H9 (cell line): ENCODE data around the gene GET4. TPM values are rescaled to one million over a fixed set of nuclear protein-coding genes. Genes with fewer than 3 reads are reported as not detected.

Experiments
- DNase-seq: peaks from one replicate; pipeline ENCODE4 v3.0.0-alpha.2; 2017
- H2AFZ ChIP-seq: one replicate; pipeline ENCODE4 v1.6.1; 2013; ENCODE audit warnings: mild to moderate bottlenecking, low read length, control low read depth, moderate library complexity
- H2AK5ac ChIP-seq: 2 replicates; pipeline ENCODE4 v1.6.1; 2013; ENCODE audit warnings: low read length, control low read depth, mixed read lengths; ENCODE audit not compliant: insufficient read length
- H2BK120ac ChIP-seq: one replicate; pipeline ENCODE4 v1.6.1; 2013; ENCODE audit warnings: low read depth, mild to moderate bottlenecking, low read length, control low read depth, inconsistent platforms; ENCODE audit not compliant: poor library complexity, severe bottlenecking
- H2BK12ac ChIP-seq: 2 replicates; pipeline ENCODE4 v1.6.1; 2013; ENCODE audit warnings: low read length, control low read depth, mixed read lengths, low read depth; ENCODE audit not compliant: insufficient read length
- H2BK15ac ChIP-seq: 2 replicates; pipeline ENCODE4 v1.6.1; 2013; ENCODE audit warnings: low read depth, low read length, control low read depth
- H2BK20ac ChIP-seq: one replicate; pipeline ENCODE4 v1.6.1; 2013; ENCODE audit warnings: low read depth, mild to moderate bottlenecking, low read length, control low read depth, inconsistent platforms; ENCODE audit not compliant: poor library complexity, severe bottlenecking
- H2BK5ac ChIP-seq: 2 replicates; pipeline ENCODE4 v1.6.1; 2013; ENCODE audit warnings: low read length, control low read depth, mixed read lengths; ENCODE audit not compliant: insufficient read length
- H3K14ac ChIP-seq: 2 replicates; pipeline ENCODE4 v1.6.1; 2013; ENCODE audit warnings: low read length, control low read depth; ENCODE audit not compliant: insufficient read depth
- H3K18ac ChIP-seq: 2 replicates; pipeline ENCODE4 v1.6.1; 2013; ENCODE audit warnings: low read depth, mild to moderate bottlenecking, mixed read lengths, low read length, control low read depth; ENCODE audit not compliant: insufficient read length
- H3K23ac ChIP-seq: 2 replicates; pipeline ENCODE4 v1.6.1; 2013; ENCODE audit warnings: low read length, control low read depth, mixed read lengths, low read depth; ENCODE audit not compliant: insufficient read length
- H3K23me2 ChIP-seq: 2 replicates; pipeline ENCODE4 v1.6.1; 2013; ENCODE audit warnings: low read depth, mild to moderate bottlenecking, mixed read lengths, low read length, control low read depth; ENCODE audit not compliant: insufficient read length, poor library complexity, severe bottlenecking
- H3K27ac ChIP-seq: 2 replicates; pipeline ENCODE4 v1.5.1; 2013; ENCODE audit warnings: low read length, control low read depth, mixed read lengths, low read depth; ENCODE audit not compliant: insufficient read length
- H3K27me3 ChIP-seq: 2 replicates; pipeline ENCODE4 v1.6.1; 2013; ENCODE audit warnings: low read length, control low read depth, inconsistent platforms; ENCODE audit not compliant: insufficient read depth
- H3K4ac ChIP-seq: 2 replicates; pipeline ENCODE4 v1.6.1; 2013; ENCODE audit warnings: low read depth, mild to moderate bottlenecking, control low read depth, inconsistent platforms, low read length, moderate library complexity
- H3K4me1 ChIP-seq: 2 replicates; pipeline ENCODE4 v1.6.1; 2013; ENCODE audit warnings: low read length, control low read depth, inconsistent platforms; ENCODE audit not compliant: insufficient read depth
- H3K4me2 ChIP-seq: 2 replicates; pipeline ENCODE4 v1.6.1; 2013; ENCODE audit warnings: low read length, control low read depth, mixed read lengths; ENCODE audit not compliant: insufficient read length, insufficient read depth
- H3K56ac ChIP-seq: 2 replicates; pipeline ENCODE4 v1.6.1; 2013; ENCODE audit warnings: low read depth, mild to moderate bottlenecking, mixed read lengths, low read length, control low read depth; ENCODE audit not compliant: insufficient read length
- H3K79me1 ChIP-seq: 2 replicates; pipeline ENCODE4 v1.6.1; 2013; ENCODE audit warnings: low read depth, mild to moderate bottlenecking, moderate library complexity, low read length, control low read depth, inconsistent platforms; ENCODE audit not compliant: insufficient read depth, poor library complexity, severe bottlenecking
- H3K79me2 ChIP-seq: 2 replicates; pipeline ENCODE4 v1.6.1; 2013; ENCODE audit warnings: low read length, control low read depth, inconsistent platforms; ENCODE audit not compliant: insufficient read depth
- H3K9ac ChIP-seq: 2 replicates; pipeline ENCODE4 v1.6.1; 2013; ENCODE audit warnings: low read length, control low read depth, mixed read lengths; ENCODE audit not compliant: insufficient read length; ENCODE audit errors: extremely low read depth
- H3K9me3 ChIP-seq: one replicate; pipeline ENCODE4 v1.6.1; 2013; ENCODE audit warnings: low read depth, low read length, inconsistent platforms; ENCODE audit not compliant: control insufficient read depth
- H3T11ph ChIP-seq: one replicate; pipeline ENCODE4 v1.6.1; 2013; ENCODE audit warnings: mild to moderate bottlenecking, low read length, control low read depth, inconsistent platforms
- H4K20me1 ChIP-seq: one replicate; pipeline ENCODE4 v1.6.1; 2013; ENCODE audit not compliant: control insufficient read depth, insufficient read length, insufficient read depth
- H4K5ac ChIP-seq: 2 replicates; pipeline ENCODE4 v1.6.1; 2013; ENCODE audit warnings: low read depth, mild to moderate bottlenecking, mixed read lengths, low read length, control low read depth; ENCODE audit not compliant: insufficient read length
- H4K8ac ChIP-seq: replicated peaks from 2 replicates; pipeline ENCODE4 v1.6.1; 2013; ENCODE audit warnings: low read length, control low read depth, mixed read lengths, low read depth; ENCODE audit not compliant: insufficient read length
- H4K91ac ChIP-seq: 2 replicates; pipeline ENCODE4 v1.6.1; 2013; ENCODE audit warnings: low read depth, mild to moderate bottlenecking, moderate library complexity, mixed read lengths, low read length, control low read depth; ENCODE audit not compliant: insufficient read length
- H3K27ac Mint-ChIP-seq, 3 experiments: 2 replicates in 2 of 3; 3 replicates in 1 of 3; pipeline ENCODE4 v1.8.0; 2020 to 2021; ENCODE audit warnings: mixed read lengths in 3 of 3, mild to moderate bottlenecking in 1 of 3, moderate library complexity in 1 of 3
- H3K27me3 Mint-ChIP-seq: 2 replicates; pipeline ENCODE4 v1.8.0; 2021; ENCODE audit warnings: low read depth, mild to moderate bottlenecking, moderate library complexity, mixed read lengths
- H3K36me3 Mint-ChIP-seq, 3 experiments: 2 replicates in 2 of 3; 3 replicates in 1 of 3; pipeline ENCODE4 v1.8.0; 2020 to 2021; ENCODE audit warnings: low read depth in 3 of 3, mixed read lengths in 3 of 3; ENCODE audit not compliant: insufficient read depth in 1 of 3
- H3K4me1 Mint-ChIP-seq, 2 experiments: 2 replicates each; pipeline ENCODE4 v1.8.0; 2020; ENCODE audit warnings: mixed read lengths in 2 of 2
- H3K4me3 Mint-ChIP-seq, 2 experiments: 2 replicates in 1 of 2; 3 replicates in 1 of 2; pipeline ENCODE4 v1.8.0; 2020 to 2021; ENCODE audit warnings: mild to moderate bottlenecking in 2 of 2, mixed read lengths in 2 of 2, moderate library complexity in 1 of 2
- H3K9me3 Mint-ChIP-seq, 2 experiments: 2 replicates in 1 of 2; 3 replicates in 1 of 2; pipeline ENCODE4 v1.8.0; 2020; ENCODE audit warnings: mild to moderate bottlenecking in 2 of 2, mixed read lengths in 2 of 2, moderate library complexity in 1 of 2
- CTCF ChIP-seq: fragments of 200-600 bp; sonication (generic); conservative IDR thresholded peaks from 3 replicates; pipeline ENCODE4 v1.8.0; 2021; ENCODE audit warnings: antibody characterized with exemption, mild to moderate bottlenecking
- WGBS: extraction: QIAGEN DNeasy Blood & Tissue Kit; methylation state at CpG from one replicate; pipeline ENCODE4 v1.1.7; 2013; ENCODE audit warnings: missing lambda C conversion rate, low lambda C conversion rate, mixed read lengths; ENCODE audit not compliant: insufficient read length; ENCODE audit errors: extremely low coverage; 5-methylcytosine and 5-hydroxymethylcytosine counted together
- total RNA-seq: library from RNA; stranded (reverse); gene quantifications from 2 replicates; pipeline ENCODE4 v1.2.1, GENCODE V29; 2021

GET4 gene
- total RNA-seq, 1 experiment from 2014 or later = 70.2 TPM

- WGBS = no CpG with 5 or more reads among the region's 43 CpGs
These were observed 12.0 kb downstream of the GET4 start for GRCh38 chr7:888081-889024.

More at GRCh38 chr7:888081-889024, 12.0 kb downstream of the GET4 start:
- H3K27ac Mint-ChIP-seq = peak overlapping the region in 2 of 3 experiments; percentile 27 to 79; a peak in 3 of 7 replicates
- Histone ChIP-seq H3K4me1 (no peaks in the 10 kb centered on the region), H4K91ac (no peak overlapping the region), H2AFZ (no peak overlapping the region), H4K8ac (no peak overlapping the region), H2BK120ac (no peak overlapping the region), H3K4me2 (no peak overlapping the region), H4K5ac (no peak overlapping the region), H3K27me3 (no peaks in the 10 kb centered on the region), H3K56ac (no peak overlapping the region), H2AK5ac (no peak overlapping the region), H3K14ac (no peak overlapping the region; the same call in 1 of the 2 replicates), H3K9ac (no peak overlapping the region), H3K9me3 (no peaks in the 10 kb centered on the region), H4K20me1 (peaks cover 3% of the 10 kb centered on the region), H2BK12ac (no peak overlapping the region), H3K23ac (no peak overlapping the region), H3K18ac (no peak overlapping the region), H3T11ph (no peak overlapping the region), H2BK5ac (no peak overlapping the region), H2BK15ac (no peak overlapping the region), H3K27ac (no peak overlapping the region), H3K4ac (no peak overlapping the region), H3K79me2 (peaks cover 15% of the 10 kb centered on the region; the same call in 1 of the 2 replicates), H3K23me2 (no peaks in the 10 kb centered on the region), H2BK20ac (no peak overlapping the region), H3K79me1 (peaks cover 6% of the 10 kb centered on the region)
- no peaks in the 10 kb centered on the region for H3K9me3 Mint-ChIP-seq
- peaks cover 35 to 57% (median 46%) of the 10 kb centered on the region in 3 experiments for H3K36me3 Mint-ChIP-seq
- TF ChIP-seq CTCF = no peak
- no peak overlapping the region for H3K4me3 Mint-ChIP-seq
- peaks cover under 1% of the 10 kb centered on the region; the same call in 1 of the 2 replicates for H3K27me3 Mint-ChIP-seq
- no peak for DNase-seq
- H3K4me1 Mint-ChIP-seq = peaks cover 2 to 4% of the 10 kb centered on the region in 2 experiments; a peak in 1 of 4 replicates
